HG02763 (cell line): ENCODE results near the gene KIFC1.
A peak's percentile ranks its signal among the peaks of the same experiment; 100 is the strongest.
"Not testable (repeated sequence)": the region's sequence is repeated elsewhere in the genome, so short reads cannot be mapped to it uniquely, and the experiment has no call there.

Experiments
- ATAC-seq: cut with Tn5 transposase; IDR thresholded peaks from one replicate; pipeline ENCODE4 v1.9.1; 2021; ENCODE audit warnings: mild to moderate bottlenecking, moderate library complexity; ENCODE audit not compliant: unreplicated experiment

Gene KIFC1, protein sequence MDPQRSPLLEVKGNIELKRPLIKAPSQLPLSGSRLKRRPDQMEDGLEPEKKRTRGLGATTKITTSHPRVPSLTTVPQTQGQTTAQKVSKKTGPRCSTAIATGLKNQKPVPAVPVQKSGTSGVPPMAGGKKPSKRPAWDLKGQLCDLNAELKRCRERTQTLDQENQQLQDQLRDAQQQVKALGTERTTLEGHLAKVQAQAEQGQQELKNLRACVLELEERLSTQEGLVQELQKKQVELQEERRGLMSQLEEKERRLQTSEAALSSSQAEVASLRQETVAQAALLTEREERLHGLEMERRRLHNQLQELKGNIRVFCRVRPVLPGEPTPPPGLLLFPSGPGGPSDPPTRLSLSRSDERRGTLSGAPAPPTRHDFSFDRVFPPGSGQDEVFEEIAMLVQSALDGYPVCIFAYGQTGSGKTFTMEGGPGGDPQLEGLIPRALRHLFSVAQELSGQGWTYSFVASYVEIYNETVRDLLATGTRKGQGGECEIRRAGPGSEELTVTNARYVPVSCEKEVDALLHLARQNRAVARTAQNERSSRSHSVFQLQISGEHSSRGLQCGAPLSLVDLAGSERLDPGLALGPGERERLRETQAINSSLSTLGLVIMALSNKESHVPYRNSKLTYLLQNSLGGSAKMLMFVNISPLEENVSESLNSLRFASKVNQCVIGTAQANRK

DNA sequence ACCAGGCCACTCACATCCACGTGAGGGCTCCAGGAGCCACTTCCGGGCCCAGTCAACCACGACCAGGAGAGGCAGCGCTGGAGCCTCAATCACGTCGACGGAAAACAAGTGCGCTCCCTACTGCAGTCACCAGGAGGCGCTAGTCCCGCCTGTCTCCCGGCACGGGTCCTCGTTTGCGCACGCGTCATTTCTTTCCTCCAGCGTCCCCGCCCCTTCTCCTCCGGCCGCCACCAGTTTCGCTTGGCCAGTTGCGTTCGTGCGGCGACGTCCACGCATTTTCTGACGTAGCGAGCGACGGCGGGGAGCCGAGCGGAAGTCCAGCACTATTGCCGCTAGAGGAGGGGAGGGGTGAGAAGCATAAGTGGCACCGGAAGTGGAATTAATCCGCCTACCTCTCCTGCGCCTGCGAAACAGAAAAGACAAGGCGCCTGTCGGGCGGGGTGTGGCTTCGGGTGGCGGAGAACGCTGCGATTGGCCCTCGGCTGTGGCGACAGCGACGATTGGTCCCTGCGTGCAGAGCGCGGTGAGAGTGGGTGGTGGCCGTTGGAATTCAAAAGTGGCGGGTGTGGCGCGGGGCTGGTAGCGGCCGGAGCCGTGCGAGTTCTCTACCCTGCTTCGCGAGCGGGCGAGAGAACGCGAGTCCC is at the start of gene KIFC1:
KIFC1 (plus strand) TSS at position 546 of the 644 bp plus-strand sequence. CDS start 163 bp downstream, outside the sequence.
- ATAC-seq = peak; percentile 89

DNA sequence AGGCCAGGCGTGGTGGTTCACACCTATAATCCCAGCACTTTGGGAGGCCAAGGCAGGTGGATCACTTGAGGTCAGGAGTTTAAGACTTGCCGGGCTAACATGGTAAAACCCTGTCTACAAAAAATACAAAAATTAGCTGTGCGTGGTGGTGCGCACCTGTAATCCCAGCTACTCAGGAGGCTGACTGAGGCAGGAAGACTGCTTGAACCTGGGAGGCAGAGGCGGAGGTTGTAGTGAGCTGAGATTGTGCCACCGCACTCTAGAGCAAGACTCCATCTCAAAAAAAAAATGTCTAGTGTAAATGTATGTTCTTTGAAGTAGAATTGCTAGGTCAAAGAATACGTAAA is 48.0 kb upstream of the KIFC1 start:
- ATAC-seq = not testable (repeated sequence)

GRCh38 chr6:33343953-33344611 is 47.5 kb upstream of the KIFC1 start:
- peak; percentile 60 for ATAC-seq

- ATAC-seq = no peak
Observed at GRCh38 chr6:33344701-33345697, 46.6 kb upstream of the KIFC1 start.

DNA sequence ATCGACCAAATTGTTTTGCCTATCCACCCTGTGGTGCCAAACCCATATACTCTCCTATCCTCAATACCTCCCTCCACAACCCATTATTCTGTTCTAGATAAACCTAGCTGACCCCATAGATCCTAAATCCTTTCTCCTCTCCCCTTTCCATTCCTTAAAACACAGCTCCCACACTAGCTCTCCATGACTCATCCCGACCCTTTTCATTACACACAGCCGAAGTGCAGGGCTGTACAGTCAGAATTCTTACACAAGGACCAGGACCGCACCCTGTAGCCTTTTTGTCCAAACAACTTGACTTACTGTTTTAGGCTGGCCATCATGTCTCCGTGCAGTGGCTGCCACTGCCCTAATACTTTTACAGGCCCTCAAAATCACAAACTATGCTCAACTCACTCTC is 44.7 kb upstream of the KIFC1 start:
- not testable (repeated sequence) for ATAC-seq

DNA sequence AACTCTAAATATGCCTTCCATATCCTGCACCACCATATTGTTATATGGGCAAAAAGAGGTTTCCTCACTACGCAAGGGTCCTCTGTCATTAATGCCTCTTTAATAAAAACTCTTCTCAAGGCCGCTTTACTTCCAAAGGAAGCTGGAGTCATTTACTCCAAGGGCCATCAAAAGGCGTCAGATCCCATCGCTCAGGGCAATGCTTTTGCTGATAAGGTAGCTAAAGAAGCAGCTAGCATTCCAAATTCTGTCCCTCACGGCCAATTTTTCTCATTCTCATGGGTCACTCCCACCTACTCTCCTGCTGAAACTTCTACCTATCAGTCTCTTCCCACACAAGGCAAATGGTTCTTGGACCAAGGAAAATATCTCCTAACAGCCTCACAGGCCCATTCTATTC is 43.8 kb upstream of the KIFC1 start:
- no peak for ATAC-seq

GRCh38 chr6:33355860-33356259 is 35.8 kb upstream of the KIFC1 start:
- ATAC-seq = not testable (repeated sequence)

GRCh38 chr6:33356295-33356694 is 35.3 kb upstream of the KIFC1 start:
- no peak for ATAC-seq

- ATAC-seq = not testable (repeated sequence)
Observed at GRCh38 chr6:33357160-33357871, 34.3 kb upstream of the KIFC1 start.

DNA sequence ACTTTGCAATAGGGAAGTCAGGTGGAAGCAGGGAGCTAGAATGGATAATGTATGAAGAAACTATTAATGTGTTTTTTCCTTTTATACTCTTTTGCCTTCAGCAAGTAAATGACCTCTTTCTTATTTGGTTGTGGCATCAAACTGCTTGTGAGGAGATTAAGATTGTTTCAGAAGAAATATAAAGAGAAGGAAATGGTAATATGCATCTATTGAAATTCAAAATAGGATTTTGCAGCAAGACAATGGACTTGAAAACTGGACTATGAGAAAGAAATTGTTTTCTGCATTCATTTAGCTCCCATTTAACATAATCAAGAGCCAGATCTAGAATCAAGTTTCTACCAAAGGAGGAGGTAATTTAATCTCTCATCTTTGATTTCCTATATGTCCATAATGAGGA is 32.3 kb upstream of the KIFC1 start:
- no peak for ATAC-seq

DNA sequence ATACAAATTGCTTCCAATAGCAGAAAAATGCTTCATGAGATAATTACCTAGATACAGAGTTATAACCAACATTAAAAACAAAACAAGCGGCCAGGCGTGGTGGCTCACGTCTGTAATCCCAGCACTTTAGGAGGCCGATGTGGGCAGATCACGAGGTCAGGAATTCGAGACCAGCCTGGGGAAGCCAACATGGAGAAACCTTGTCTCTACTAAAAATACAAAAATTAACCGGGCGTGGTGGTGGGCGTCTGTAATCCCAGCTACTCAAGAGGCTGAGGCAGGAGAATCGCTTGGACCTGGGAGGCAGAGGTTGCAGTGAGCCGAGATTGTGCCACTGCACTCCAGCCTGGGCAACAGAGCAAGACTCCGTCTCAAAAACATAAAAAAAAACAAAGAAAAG is 28.1 kb upstream of the KIFC1 start:
- not testable (repeated sequence) for ATAC-seq

DNA sequence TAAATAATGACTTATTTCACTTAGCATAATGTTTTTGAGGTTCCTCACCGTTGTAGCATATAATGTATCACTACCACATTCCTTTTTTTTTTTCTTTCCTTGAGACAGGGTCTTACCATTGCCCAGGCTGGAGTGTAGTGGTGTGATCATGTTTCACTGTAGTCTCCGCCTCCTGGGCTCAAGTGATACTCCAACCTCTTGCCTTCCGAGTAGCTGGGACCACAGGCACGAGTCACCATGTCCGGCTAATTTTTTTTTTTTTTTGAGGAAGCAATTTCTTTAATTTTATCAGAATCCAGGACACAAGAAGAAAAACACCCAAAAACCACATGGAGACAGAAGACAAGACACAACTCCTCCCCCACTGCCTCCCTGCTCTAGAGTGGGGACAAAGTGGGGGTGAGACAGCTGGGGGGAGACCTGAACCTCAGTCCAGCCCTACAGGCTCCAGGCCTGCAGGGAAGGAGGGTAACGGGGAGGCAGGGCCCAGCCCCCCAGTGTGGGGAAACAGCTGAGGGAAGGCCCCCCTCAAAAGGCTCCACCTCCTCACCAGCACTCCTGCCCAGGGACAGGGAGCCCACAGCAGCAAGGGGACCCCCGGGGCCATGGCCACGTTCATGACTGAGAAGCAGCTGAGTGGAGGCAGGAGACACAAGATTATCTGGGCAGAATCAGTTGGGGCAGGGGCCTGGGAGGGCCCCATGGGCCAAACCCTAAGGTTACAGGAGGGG is 27.0 kb upstream of the KIFC1 start:
- ATAC-seq = not testable (repeated sequence)

GRCh38 chr6:33365206-33365971 is 26.2 kb upstream of the KIFC1 start:
- not testable (repeated sequence) for ATAC-seq

- no peak for ATAC-seq
Observed at GRCh38 chr6:33367009-33367714, 24.5 kb upstream of the KIFC1 start.

GRCh38 chr6:33367715-33368025 is 24.0 kb upstream of the KIFC1 start:
- ATAC-seq = not testable (repeated sequence)

- not testable (repeated sequence) for ATAC-seq
Observed at GRCh38 chr6:33371901-33372300, 19.7 kb upstream of the KIFC1 start.

DNA sequence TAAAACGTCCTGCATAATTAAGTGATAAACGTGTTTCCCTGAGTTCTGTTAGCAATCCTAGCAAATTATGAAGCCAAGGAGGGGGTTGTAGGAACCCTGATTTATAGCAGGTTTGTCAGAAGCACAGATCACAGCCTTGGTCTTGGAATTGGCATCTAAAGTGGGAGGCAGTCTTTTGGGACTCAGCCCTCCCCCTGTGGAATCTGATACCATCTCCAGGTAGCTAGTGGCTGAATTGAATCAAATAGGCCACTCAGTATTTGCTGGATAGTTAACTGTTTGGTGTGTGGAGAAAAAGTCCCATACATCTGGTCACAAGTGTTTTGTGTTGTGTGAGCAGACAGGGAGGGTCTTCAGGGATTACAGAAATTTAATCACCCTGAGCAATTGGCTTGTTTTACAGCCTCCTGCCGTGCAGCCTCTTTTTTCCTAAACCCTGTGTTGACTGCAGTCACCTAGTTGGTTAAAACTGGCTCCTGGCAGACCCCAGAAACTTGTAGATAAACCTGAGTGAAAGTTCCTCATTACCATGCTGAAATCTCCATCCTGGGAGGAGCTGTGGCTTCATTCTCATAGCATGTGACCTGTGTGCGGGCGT is 19.0 kb upstream of the KIFC1 start:
- no peak for ATAC-seq
